Spleen (tissue), 7 donors: ENCODE measurements around the gene SMARCA1.

Experiments
- CTCF ChIP-seq, 11 experiments: fragments of 200-600 bp in 7 of 11; fragments of 450-650 bp in 4 of 11; sonication (generic) in 4 of 11; IDR thresholded peaks in 8 of 11; conservative IDR thresholded peaks in 3 of 11; 1 replicate in 7 of 11; 2 replicates in 4 of 11; pipeline versions ENCODE4 v1.4.0 to v1.8.0; 2016 to 2021; ENCODE audit warnings: antibody characterized with exemption in 11 of 11, inconsistent platforms in 4 of 11, mild to moderate bottlenecking in 1 of 11
- POLR2A ChIP-seq, 3 donors: fragments of 450-650 bp; IDR thresholded peaks; one replicate each; pipeline ENCODE4 v1.5.1; 2017; ENCODE audit warnings: antibody characterized with exemption in 3 of 3, mild to moderate bottlenecking in 1 of 3
- donor health status: DM: no; HTN: no; CAD: no; lungs with moderate emphysema.
- donor health status: DM: no; HTN: no; CAD: no.
- donor health status: DM: no; HTN: no; CAD: no.

GRCh38 chrX:129549124-129549523 lies 25.8 kb upstream of the SMARCA1 start:
- TF ChIP-seq CTCF (IDR thresholded peaks at IDR 0.05 in 8 of 11, conservative IDR thresholded peaks at IDR 0.05 in 3 of 11) (no peak), POLR2A (IDR thresholded peaks at IDR 0.05) (no peak)
